Stimulated activated naive CD4-positive, alpha-beta T cell treated with Interleukin-2 at 50 U/mL for 16 hours (primary cell): Measurements from ENCODE around the gene EP400.
"Not testable (repeated sequence)": the region's sequence is repeated elsewhere in the genome, so short reads cannot be mapped to it uniquely, and the experiment has no call there.

Experiments
- DNase-seq: peaks from one replicate; lab custom pipeline; 2025; lab: John Stamatoyannopoulos, UW

The EP400 gene

GRCh38 chr12:132067182-132067581 is 117.4 kb downstream of the EP400 start:
- no peak for DNase-seq

DNA sequence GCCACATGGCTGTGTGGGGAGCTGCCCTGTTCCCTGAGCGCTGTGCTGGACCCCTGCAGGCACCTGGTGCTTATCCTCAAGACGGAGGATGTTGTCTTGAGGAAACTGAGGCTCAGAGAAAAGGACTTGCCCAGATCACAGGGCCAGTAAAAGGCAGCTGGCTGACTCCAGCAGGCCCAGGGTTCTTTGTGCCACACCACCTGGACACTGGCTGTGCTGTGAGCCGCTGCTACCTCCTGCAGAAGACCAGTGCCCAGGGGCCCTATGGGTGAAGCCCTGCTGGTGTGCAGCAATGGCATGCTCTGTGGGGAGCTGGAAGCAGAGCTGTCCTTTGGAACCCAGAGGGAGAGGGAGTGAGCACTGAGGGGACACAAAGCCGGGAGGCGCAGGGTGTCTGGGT is 118.5 kb downstream of the EP400 start:
- DNase-seq, result no peak

DNA sequence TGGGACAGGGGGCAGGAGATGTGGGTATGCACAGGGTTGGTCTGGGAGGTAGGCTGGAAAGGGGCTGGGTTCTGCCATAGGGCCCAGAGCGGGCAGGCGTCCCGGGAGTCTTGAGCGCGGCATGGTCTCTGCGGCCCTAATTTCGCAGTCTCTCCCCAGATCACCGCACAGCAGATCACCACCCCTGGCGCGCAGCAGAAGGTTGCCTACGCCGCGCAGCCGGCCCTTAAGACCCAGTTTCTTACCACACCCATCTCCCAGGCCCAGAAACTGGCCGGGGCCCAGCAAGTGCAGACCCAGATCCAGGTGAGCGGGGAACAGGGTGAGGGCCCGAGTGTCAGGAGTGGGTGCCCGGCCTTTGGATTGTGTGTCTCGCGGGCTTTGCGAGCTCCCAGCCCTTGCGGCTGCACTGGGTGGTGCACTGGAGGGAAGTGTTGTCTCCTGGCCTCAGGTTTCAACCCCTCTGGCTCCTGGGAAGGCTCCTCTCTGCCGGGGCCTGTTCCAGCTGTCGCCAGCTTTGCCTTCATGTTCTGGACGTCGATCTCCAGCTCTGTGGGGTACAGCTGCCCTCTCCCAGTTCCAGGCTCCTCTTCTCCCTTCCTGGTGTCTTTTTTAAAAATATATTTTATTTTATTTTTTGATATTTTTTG is 119.7 kb downstream of the EP400 start:
- DNase-seq, result no peak

- DNase-seq, result no peak
Observed at GRCh38 chr12:132070298-132070697, 120.6 kb downstream of the EP400 start.

DNA sequence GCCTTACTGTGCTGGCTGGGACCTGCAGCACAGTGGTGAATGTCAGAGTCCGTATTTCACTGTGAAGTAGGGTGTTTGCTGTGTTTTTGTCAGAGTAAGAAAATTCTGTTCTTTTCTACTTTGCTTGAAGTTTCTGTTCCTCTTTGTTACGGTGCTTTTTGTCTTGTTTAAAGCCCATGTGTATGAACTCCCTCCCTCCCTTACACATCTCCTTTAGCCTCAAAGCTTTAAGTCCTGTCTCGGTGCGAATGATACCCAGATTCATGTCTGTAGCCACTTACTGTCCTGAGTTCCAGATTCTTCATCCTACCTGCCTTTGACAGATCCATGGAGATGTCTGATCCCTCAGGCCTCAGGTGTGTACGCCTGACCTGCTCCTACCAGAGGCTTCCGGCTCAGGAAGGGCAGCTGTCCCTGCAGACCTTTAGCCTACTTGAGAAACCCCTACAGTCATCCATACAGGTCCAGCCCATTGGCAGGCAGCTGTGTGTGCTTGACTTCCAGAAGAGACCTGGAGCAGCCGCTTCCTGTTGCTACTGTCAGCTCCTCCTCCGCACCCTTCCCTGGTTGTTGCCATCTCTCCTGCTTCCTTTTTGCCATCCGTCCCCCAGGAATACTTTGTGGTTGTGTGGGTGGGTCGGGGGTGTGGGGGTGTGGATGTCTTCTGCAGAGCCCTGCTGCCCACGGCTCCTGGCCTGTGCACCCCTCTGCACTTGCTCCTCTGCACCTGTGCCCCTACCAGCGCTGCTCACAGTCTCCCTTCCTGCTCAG is 121.5 kb downstream of the EP400 start:
- no peak for DNase-seq

- no peak for DNase-seq
Observed at GRCh38 chr12:132071830-132072384, 122.2 kb downstream of the EP400 start.

GRCh38 chr12:132074216-132074615 is 124.5 kb downstream of the EP400 start:
- DNase-seq, result no peak

- DNase-seq, result no peak
Observed at GRCh38 chr12:132075026-132075713, 125.4 kb downstream of the EP400 start.

- DNase-seq, result no peak
Observed at GRCh38 chr12:132075714-132076553, 126.2 kb downstream of the EP400 start.

DNA sequence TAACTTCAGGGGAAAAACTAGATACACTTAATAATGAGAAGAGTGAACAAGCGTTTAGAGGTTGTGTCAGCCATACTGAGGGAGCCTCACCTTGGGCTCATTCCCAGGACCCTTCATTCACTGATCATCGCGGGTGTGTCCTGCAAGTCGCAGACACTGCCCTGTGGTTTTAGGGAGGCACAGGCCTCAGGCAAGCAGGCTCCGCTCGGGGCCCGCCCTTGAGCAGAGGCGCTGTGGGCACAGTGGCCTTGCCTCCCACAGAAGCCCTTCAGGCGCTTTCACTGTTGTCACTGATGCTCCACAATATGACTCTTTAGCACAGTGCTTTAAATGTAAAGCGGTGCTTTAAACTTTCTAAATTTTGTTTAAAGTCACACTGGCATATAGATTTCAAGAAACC is 127.0 kb downstream of the EP400 start:
- no peak for DNase-seq

DNA sequence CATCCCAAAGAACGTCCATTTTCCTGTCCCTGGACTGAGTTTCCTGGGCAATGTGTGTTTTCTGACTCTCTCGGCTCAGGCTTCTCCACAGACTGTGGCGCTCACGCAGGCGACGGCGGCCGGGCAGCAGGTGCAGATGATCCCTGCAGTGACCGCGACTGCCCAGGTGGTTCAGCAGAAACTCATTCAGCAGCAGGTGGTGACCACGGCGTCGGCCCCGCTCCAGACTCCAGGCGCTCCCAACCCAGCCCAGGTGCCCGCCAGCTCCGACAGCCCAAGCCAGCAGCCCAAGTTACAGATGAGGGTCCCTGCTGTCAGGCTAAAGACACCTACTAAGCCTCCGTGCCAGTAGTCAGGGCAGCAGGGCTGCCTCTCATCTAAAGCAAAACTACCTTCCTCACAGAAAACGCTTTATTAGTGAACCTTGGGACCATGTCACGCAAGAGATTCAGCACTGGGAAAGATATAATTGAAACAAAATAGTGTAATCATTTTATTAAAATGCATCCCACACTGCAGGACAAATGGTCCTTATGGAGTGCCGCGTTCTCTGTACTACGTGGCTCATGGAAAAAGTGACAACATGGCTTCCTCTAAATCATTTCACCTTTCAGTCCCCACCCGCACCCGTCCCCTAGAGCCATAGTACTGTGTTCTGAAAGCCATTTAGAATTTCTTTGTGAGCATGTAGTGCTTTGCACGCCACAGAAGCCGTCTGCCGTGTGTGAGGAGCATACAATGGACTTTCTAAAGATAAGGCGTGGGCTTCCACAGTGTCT is 127.8 kb downstream of the EP400 start:
- DNase-seq, result no peak

- DNase-seq, result no peak
Observed at GRCh38 chr12:132078190-132078589, 128.4 kb downstream of the EP400 start.

GRCh38 chr12:132079200-132079599 is 129.5 kb downstream of the EP400 start:
- DNase-seq, result no peak

- DNase-seq, result no peak
Observed at GRCh38 chr12:132079695-132080094, 130.0 kb downstream of the EP400 start.

DNA sequence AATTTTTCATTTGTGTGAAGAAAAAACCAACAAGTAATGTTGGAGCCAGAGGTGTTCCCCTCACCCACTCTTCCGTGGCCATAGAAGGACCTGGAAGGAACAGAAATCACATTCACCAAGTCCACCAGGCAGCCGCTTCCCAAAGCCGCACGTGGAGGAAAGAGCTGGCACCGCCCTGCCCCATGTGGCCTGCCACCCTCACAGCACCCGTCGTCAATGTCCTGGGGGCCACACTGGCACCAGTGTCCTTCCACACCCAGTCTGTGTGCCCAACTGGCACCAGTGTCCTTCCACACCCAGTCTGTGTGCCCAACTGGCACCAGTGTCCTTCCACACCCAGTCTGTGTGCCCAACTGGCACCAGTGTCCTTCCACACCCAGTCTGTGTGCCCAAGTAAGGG is 130.8 kb downstream of the EP400 start:
- not testable (repeated sequence) for DNase-seq

- DNase-seq, result no peak
Observed at GRCh38 chr12:132081423-132081822, 131.7 kb downstream of the EP400 start.

- DNase-seq, result no peak
Observed at GRCh38 chr12:132083614-132083940, 133.8 kb downstream of the EP400 start.

GRCh38 chr12:132083941-132084620 is 134.3 kb downstream of the EP400 start:
- peak; percentile 90 for DNase-seq

DNA sequence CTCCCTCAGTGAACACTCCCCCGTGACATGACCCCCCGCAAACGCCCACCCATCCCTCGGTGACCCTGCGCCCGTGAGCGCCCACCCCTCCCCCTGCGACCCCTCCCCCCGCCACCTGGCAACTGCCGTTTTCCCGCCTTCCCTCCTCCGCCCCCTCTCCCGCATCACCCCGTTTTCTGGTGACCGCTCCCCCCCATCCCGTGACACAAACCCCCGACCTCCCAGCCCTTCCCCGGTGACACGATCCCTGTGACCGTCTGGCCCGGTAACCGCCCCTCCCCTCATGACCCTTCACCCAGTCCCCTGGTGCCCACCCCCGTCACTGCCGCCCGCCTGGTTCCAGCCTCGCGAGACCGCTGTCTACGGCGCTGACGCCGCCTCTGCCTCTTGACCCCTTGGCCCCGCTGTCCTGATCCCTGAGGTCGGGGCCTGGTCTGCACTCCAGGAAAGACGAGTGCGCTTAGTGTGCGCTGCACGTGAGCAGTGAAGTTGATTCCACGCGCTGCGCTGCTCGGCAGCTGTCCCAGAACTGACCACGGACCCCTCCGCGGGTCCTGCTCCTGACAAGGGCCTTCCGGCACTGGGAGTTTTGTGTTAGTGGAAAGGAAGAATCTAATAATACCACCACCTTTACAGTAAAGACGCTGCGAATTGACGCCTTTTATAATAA is 135.0 kb downstream of the EP400 start:
- DNase-seq, result peak; percentile 42

DNA sequence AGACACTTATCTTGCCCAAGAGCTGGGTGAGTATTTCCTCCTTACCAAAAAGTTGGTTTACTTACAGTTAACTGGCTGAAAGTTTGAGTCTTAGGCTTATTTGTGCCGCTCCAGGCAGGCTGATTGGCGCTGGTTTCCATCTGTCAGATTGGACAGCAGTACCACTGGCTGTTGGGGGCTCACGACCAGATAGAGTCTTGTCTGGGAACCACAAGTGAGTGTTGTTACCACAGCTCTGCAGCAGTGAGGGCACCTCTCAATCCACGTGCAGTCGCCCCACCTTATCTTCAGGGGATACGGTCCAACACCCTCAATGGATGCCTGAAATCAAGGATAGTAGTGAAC is 135.5 kb downstream of the EP400 start:
- DNase-seq, result no peak
